NT2/D1 (cell line): ENCODE data around the gene B3GNT3.

Source experiments
- SUZ12 ChIP-seq: IDR thresholded peaks from 2 replicates; pipeline ENCODE4 v1.6.1; 2011; ENCODE audit not compliant: insufficient read length, insufficient read depth; ENCODE audit errors: extremely low read depth
- YY1 ChIP-seq: IDR thresholded peaks from 2 replicates; pipeline ENCODE4 v1.6.1; 2011; ENCODE audit not compliant: insufficient read length, insufficient read depth
- ZNF274 ChIP-seq: IDR thresholded peaks from 2 replicates; pipeline ENCODE4 v1.6.1; 2011; ENCODE audit warnings: mild to moderate bottlenecking, low read depth, low read length

DNA sequence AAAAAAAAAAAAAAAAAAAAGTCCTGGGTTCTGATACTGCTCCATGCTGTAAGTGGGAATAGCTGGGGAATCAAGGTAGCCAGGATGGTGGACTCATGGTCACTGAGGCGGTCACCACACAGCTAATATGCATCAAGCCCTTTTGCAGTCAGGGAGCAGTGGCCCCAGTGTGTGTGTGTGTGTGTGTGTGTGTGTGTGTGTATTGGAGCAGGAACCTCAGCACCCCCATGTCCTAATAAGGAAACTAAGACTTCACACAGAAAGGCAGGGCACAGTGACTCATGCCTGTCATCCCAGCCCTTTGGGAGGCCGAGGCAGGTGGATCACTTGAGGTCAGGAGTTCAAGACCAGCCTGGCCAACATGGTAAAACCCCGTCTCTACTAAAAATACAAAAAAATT is 12.0 kb downstream of the B3GNT3 start:
- TF ChIP-seq SUZ12 (no peak), YY1 (no peak), ZNF274 (no peak)
